ENCODE data around the gene EPHB3.

Gene EPHB3

GRCh38 chr3:184570489-184570888 lies 8.9 kb downstream of the EPHB3 start:
- no peak for TF ChIP-seq CTCF (IDR thresholded peaks at IDR 0.05; ENCODE audit: borderline replicate concordance, insufficient read depth, low read depth, low read length)
- H3K4me3 ChIP-seq (ENCODE audit: low read depth, low read length) = no peak overlapping the region

GRCh38 chr3:184571750-184572377 lies 10.3 kb downstream of the EPHB3 start:
- TF ChIP-seq CTCF (IDR thresholded peaks at IDR 0.05; ENCODE audit: borderline replicate concordance, insufficient read depth, low read depth, low read length) = no peak
- H3K4me3 ChIP-seq (ENCODE audit: low read depth, low read length) = no peak overlapping the region

- no peak overlapping the region for H3K4me3 ChIP-seq (ENCODE audit: low read depth, low read length)
- TF ChIP-seq CTCF (IDR thresholded peaks at IDR 0.05; ENCODE audit: borderline replicate concordance, insufficient read depth, low read depth, low read length) = no peak
These were observed 11.2 kb downstream of the EPHB3 start for GRCh38 chr3:184572633-184573270.

- no peak for TF ChIP-seq CTCF (IDR thresholded peaks at IDR 0.05; ENCODE audit: borderline replicate concordance, insufficient read depth, low read depth, low read length)
- H3K4me3 ChIP-seq (ENCODE audit: low read depth, low read length) = no peak overlapping the region
These were observed 13.2 kb downstream of the EPHB3 start for GRCh38 chr3:184574515-184575417.

- no peak overlapping the region for H3K4me3 ChIP-seq (ENCODE audit: low read depth, low read length)
- no peak for TF ChIP-seq CTCF (IDR thresholded peaks at IDR 0.05; ENCODE audit: borderline replicate concordance, insufficient read depth, low read depth, low read length)
These were observed 14.1 kb downstream of the EPHB3 start for GRCh38 chr3:184575701-184576100.

GRCh38 chr3:184576457-184577240 lies 15.1 kb downstream of the EPHB3 start:
- TF ChIP-seq CTCF (IDR thresholded peaks at IDR 0.05; ENCODE audit: borderline replicate concordance, insufficient read depth, low read depth, low read length) = no peak
- H3K4me3 ChIP-seq (ENCODE audit: low read depth, low read length) = no peak overlapping the region
